Smooth muscle cell of trachea (primary cell): ENCODE results near the gene LCNL1. TPM values are rescaled to one million over a fixed set of nuclear protein-coding genes. Genes with fewer than 3 reads are reported as not detected.

ENCODE experiments used
- total RNA-seq: library from RNA; depleted of rRNA; stranded (reverse); fragments of >200 nt; gene quantifications from 2 replicates; pipeline ENCODE4 v1.2.1, GENCODE V29; 2014

Gene LCNL1
- total RNA-seq = 0.58 and 3.1 TPM in 2 replicates

GRCh38 chr9:136982232-136983051 is at the start of gene LCNL1:
TSS of gene LCNL1 (plus strand) at chr9:136982993. CDS start at chr9:136983587, 594 bp downstream.

GRCh38 chr9:136944519-136945332 is 38.1 kb upstream of the LCNL1 start, which contains the start of the genes C8G and FBXW5:
TSS of gene C8G (plus strand) at chr9:136945243. CDS start at chr9:136945321, 78 bp downstream.
TSS of gene FBXW5 (minus strand) at chr9:136944738. CDS start at chr9:136944083, 655 bp downstream.

GRCh38 chr9:136951541-136952320 is 31.1 kb upstream of the LCNL1 start, which contains the start of gene LCN12:
TSS of gene LCN12 (plus strand) at chr9:136952273. CDS start at chr9:136952328, 55 bp downstream.

GRCh38 chr9:136977223-136977622 is 5.6 kb upstream of the LCNL1 start, which contains the start of gene PTGDS:
TSS of gene PTGDS (plus strand) at chr9:136977504. CDS start at chr9:136977579, 75 bp downstream.

GRCh38 chr9:136991993-136992818 is 9.4 kb downstream of the LCNL1 start, which contains the start of gene PAXX:
TSS of gene PAXX (plus strand) at chr9:136992422. CDS start at chr9:136992444, 22 bp downstream.

GRCh38 chr9:136996361-136997292 is 13.8 kb downstream of the LCNL1 start, which contains the start of gene CLIC3:
TSS of gene CLIC3 (minus strand) at chr9:136996568. CDS start at chr9:136996543, 25 bp downstream.

GRCh38 chr9:137027369-137028262 is 44.8 kb downstream of the LCNL1 start, which contains the start of gene ABCA2:
TSS of gene ABCA2 (minus strand) at chr9:137028237. CDS start at chr9:137028140, 97 bp downstream.

GRCh38 chr9:137031904-137032640 is 49.3 kb downstream of the LCNL1 start, which contains the start of gene FUT7:
TSS of gene FUT7 (minus strand) at chr9:137032088. CDS start at chr9:137031991, 97 bp downstream.

Other genes starting within 250 kb of the LCNL1 start
- not detected in 2 replicates for gene LCN10, start 240.1 kb upstream of the LCNL1 start, total RNA-seq
- not detected in 2 replicates for gene LCN6, start 234.5 kb upstream of the LCNL1 start, total RNA-seq
- gene LCN8, start 224.8 kb upstream of the LCNL1 start, total RNA-seq = not detected in 2 replicates
- under 0.01 TPM in 1 of 2 replicates, not detected in the other for gene LCN15, start 218.5 kb upstream of the LCNL1 start, total RNA-seq
- gene TMEM141, start 191.6 kb upstream of the LCNL1 start, total RNA-seq = 45.2 and 56.1 TPM in 2 replicates
- 0.15 and 0.33 TPM in 2 replicates for gene CCDC183, start 186.7 kb upstream of the LCNL1 start, total RNA-seq
- 56.0 and 64.8 TPM in 2 replicates for gene RABL6, start 175.0 kb upstream of the LCNL1 start, total RNA-seq
- gene AJM1, start 140.5 kb upstream of the LCNL1 start, total RNA-seq = 1.6 and 2.2 TPM in 2 replicates
- gene PHPT1, start 133.6 kb upstream of the LCNL1 start, total RNA-seq = 79.6 and 134 TPM in 2 replicates
- gene MAMDC4, start 130.6 kb upstream of the LCNL1 start, total RNA-seq = 1.3 and 5.5 TPM in 2 replicates
- 219 and 273 TPM in 2 replicates for gene EDF1, start 116.7 kb upstream of the LCNL1 start, total RNA-seq
- gene TRAF2, start 96.5 kb upstream of the LCNL1 start, total RNA-seq = 11.8 and 14.6 TPM in 2 replicates
- gene FBXW5, start 38.3 kb upstream of the LCNL1 start, total RNA-seq = 143 and 239 TPM in 2 replicates
- not detected in 2 replicates for gene C8G, start 37.8 kb upstream of the LCNL1 start, total RNA-seq
- not detected in 2 replicates for gene LCN12, start 30.7 kb upstream of the LCNL1 start, total RNA-seq
- gene PTGDS, start 5.5 kb upstream of the LCNL1 start, total RNA-seq = 2.8 and 36.7 TPM in 2 replicates
- 16.1 and 16.2 TPM in 2 replicates for gene PAXX, start 9.4 kb downstream of the LCNL1 start, total RNA-seq
- gene CLIC3, start 13.6 kb downstream of the LCNL1 start, total RNA-seq = 1.6 and 5.8 TPM in 2 replicates
- 22.1 and 30.8 TPM in 2 replicates for gene ABCA2, start 45.2 kb downstream of the LCNL1 start, total RNA-seq
- gene FUT7, start 49.1 kb downstream of the LCNL1 start, total RNA-seq = not detected in 2 replicates
- gene NPDC1, start 63.2 kb downstream of the LCNL1 start, total RNA-seq = 22.1 and 36.9 TPM in 2 replicates
- gene ENTPD2, start 71.1 kb downstream of the LCNL1 start, total RNA-seq = not detected in 2 replicates
- gene SAPCD2, start 87.6 kb downstream of the LCNL1 start, total RNA-seq = 1.5 and 8.0 TPM in 2 replicates
- 31.3 and 34.7 TPM in 2 replicates for gene UAP1L1, start 94.5 kb downstream of the LCNL1 start, total RNA-seq
- gene MAN1B1, start 104.0 kb downstream of the LCNL1 start, total RNA-seq = 91.3 and 113 TPM in 2 replicates
- gene DPP7, start 131.7 kb downstream of the LCNL1 start, total RNA-seq = 89.9 and 123 TPM in 2 replicates
- 0.15 and 0.33 TPM in 2 replicates for gene GRIN1, start 156.2 kb downstream of the LCNL1 start, total RNA-seq
- gene LRRC26, start 187.1 kb downstream of the LCNL1 start, total RNA-seq = not detected in 2 replicates
- not detected in 2 replicates for gene TMEM210, start 189.1 kb downstream of the LCNL1 start, total RNA-seq
- 28.0 and 31.0 TPM in 2 replicates for gene ANAPC2, start 205.6 kb downstream of the LCNL1 start, total RNA-seq
- gene SSNA1, start 205.7 kb downstream of the LCNL1 start, total RNA-seq = 55.1 and 92.1 TPM in 2 replicates
- 7.7 and 11.6 TPM in 2 replicates for gene TPRN, start 217.7 kb downstream of the LCNL1 start, total RNA-seq
- gene TMEM203, start 222.7 kb downstream of the LCNL1 start, total RNA-seq = 41.5 and 48.8 TPM in 2 replicates
- gene NDOR1, start 222.7 kb downstream of the LCNL1 start, total RNA-seq = 5.1 and 6.8 TPM in 2 replicates
- gene RNF208, start 239.2 kb downstream of the LCNL1 start, total RNA-seq = 0.15 and 0.50 TPM in 2 replicates
- 0.44 and 1.7 TPM in 2 replicates for gene CYSRT1, start 242.2 kb downstream of the LCNL1 start, total RNA-seq
- 0.17 TPM in 1 of 2 replicates, not detected in the other for gene RNF224, start 244.5 kb downstream of the LCNL1 start, total RNA-seq
- gene SLC34A3, start 247.9 kb downstream of the LCNL1 start, total RNA-seq = under 0.01 TPM in 1 of 2 replicates, not detected in the other